Endothelial cell of umbilical vein (primary cell): ENCODE results near the gene MFAP2. TPM values are rescaled to one million over a fixed set of nuclear protein-coding genes. Genes with fewer than 3 reads are reported as not detected.
"Not testable (repeated sequence)": the region's sequence is repeated elsewhere in the genome, so short reads cannot be mapped to it uniquely, and the experiment has no call there.

ENCODE experiments used
- BruUV-seq: library from RNA; stranded (reverse); fragments of 400-500 nt; replicated peaks from 2 replicates; lab custom pipeline; 2021; lab: Mats Ljungman, UMichigan
- CTCF ChIA-PET: fragments of 300-600, 350-600 bp; sonication (Branson Sonifier 250); formaldehyde crosslinking; loops from one replicate; lab custom pipeline; 2021; ENCODE audit warnings: antibody characterized with exemption, inconsistent platforms; lab: Charles Lee
- POLR2A ChIA-PET: fragments of 300-600, 350-600 bp; sonication (Branson Sonifier 250); formaldehyde crosslinking; loops from one replicate; lab custom pipeline; 2021; ENCODE audit warnings: antibody characterized with exemption, inconsistent platforms; lab: Charles Lee
- DNase-seq: peaks from one replicate; pipeline ENCODE4 v3.0.0-alpha.2; 2011; ENCODE audit warnings: low read depth, low spot score
- FAIRE-seq: peaks from 2 replicates; lab custom pipeline; 2011; peaks lifted over from hg19 to GRCh38; lab: Jason Lieb, UNC
- H2AFZ ChIP-seq: 2 replicates; pipeline ENCODE4 v1.6.0; 2012; ENCODE audit warnings: low read depth, low read length, control low read depth, inconsistent platforms
- H3K27ac ChIP-seq: 2 replicates; pipeline ENCODE4 v1.5.1; 2011; ENCODE audit warnings: low read depth, mild to moderate bottlenecking, control low read depth, low read length, moderate library complexity; ENCODE audit not compliant: insufficient read depth
- H3K27me3 ChIP-seq, 2 experiments: 2 replicates each; pipeline versions ENCODE4 v1.6.0 to v1.6.1; 2011; ENCODE audit warnings: low read length in 2 of 2, mixed read lengths in 1 of 2; ENCODE audit not compliant: control insufficient read depth in 2 of 2, insufficient read depth in 2 of 2
- H3K36me3 ChIP-seq, 2 experiments: 2 replicates in 1 of 2; 3 replicates in 1 of 2; pipeline ENCODE4 v1.5.1; 2011; ENCODE audit warnings: low read length in 2 of 2, mild to moderate bottlenecking in 1 of 2, moderate library complexity in 1 of 2; ENCODE audit not compliant: control insufficient read depth in 2 of 2, insufficient read depth in 2 of 2; ENCODE audit errors: extremely low read depth in 1 of 2
- H3K4me1 ChIP-seq: 3 replicates; pipeline ENCODE4 v1.5.1; 2011; ENCODE audit warnings: mild to moderate bottlenecking, low read length; ENCODE audit not compliant: control insufficient read depth, insufficient read depth; ENCODE audit errors: extremely low read depth
- H3K4me2 ChIP-seq: 2 replicates; pipeline ENCODE4 v1.6.1; 2011; ENCODE audit warnings: low read length, control low read depth, mixed read lengths; ENCODE audit not compliant: insufficient read depth
- H3K4me3 ChIP-seq, 3 experiments: fragments of 200-600 bp in 1 of 3; sonication (generic), shearing (Covaris generic) in 1 of 3; replicated peaks in 1 of 3; 2 replicates each; pipeline ENCODE4 v1.5.1; 2011 to 2016; ENCODE audit warnings: control low read depth in 3 of 3, low read length in 3 of 3, mild to moderate bottlenecking in 2 of 3, inconsistent platforms in 1 of 3, low read depth in 1 of 3, moderate library complexity in 1 of 3; ENCODE audit not compliant: insufficient read depth in 1 of 3
- H3K79me2 ChIP-seq: 2 replicates; pipeline ENCODE4 v1.6.0; 2012; ENCODE audit warnings: low read length, inconsistent platforms; ENCODE audit not compliant: control insufficient read depth, insufficient read depth
- H3K9ac ChIP-seq: replicated peaks from 2 replicates; pipeline ENCODE3; 2011; ENCODE audit warnings: low read length, control low read depth; ENCODE audit not compliant: insufficient read depth; ENCODE audit errors: extremely low read depth
- H3K9me1 ChIP-seq: replicated peaks from 3 replicates; pipeline ENCODE4 v1.6.0; 2011; ENCODE audit warnings: mild to moderate bottlenecking, low read length; ENCODE audit not compliant: control insufficient read depth, insufficient read depth; ENCODE audit errors: extremely low read depth
- H3K9me3 ChIP-seq: replicated peaks from 2 replicates; pipeline ENCODE4 v1.5.1; 2012; ENCODE audit warnings: low read length, inconsistent platforms; ENCODE audit not compliant: control insufficient read depth, insufficient read depth
- H4K20me1 ChIP-seq: replicated peaks from 2 replicates; pipeline ENCODE3; 2011; ENCODE audit warnings: mild to moderate bottlenecking, low read length; ENCODE audit not compliant: control insufficient read depth, insufficient read depth; ENCODE audit errors: extremely low read depth
- EZH2 ChIP-seq: IDR thresholded peaks from 2 replicates; pipeline ENCODE4 v1.6.1; 2012; ENCODE audit warnings: borderline replicate concordance, low read depth, mild to moderate bottlenecking, moderate library complexity, low read length, inconsistent platforms; ENCODE audit not compliant: severe bottlenecking
- GATA2 ChIP-seq: IDR thresholded peaks from 2 replicates; pipeline ENCODE4 v1.7.0; 2011; ENCODE audit warnings: low read depth, mild to moderate bottlenecking, moderate library complexity, mixed read lengths, low read length; ENCODE audit not compliant: insufficient read length, insufficient read depth
- MYC ChIP-seq: IDR thresholded peaks from one replicate; pipeline ENCODE4 v1.6.1; 2011; ENCODE audit warnings: mild to moderate bottlenecking, low read depth, low read length
- dilution Hi-C: fragments of 300-500 bp; cut with MboI; formaldehyde crosslinking; loops from one replicate; pipeline ENCODE4 v1.15.0; 2019; ENCODE audit warnings: low sequenced_read_pairs; ENCODE audit not compliant: extremely low pct_ligation_motif_present
- intact Hi-C: fragments of 100-400 bp; cut with micrococcal nuclease; formaldehyde crosslinking; loops from one replicate; pipeline ENCODE4 v1.10.0; 2022
- polyA plus RNA-seq, 4 experiments: library from polyadenylated mRNA; depleted of rRNA in 3 of 4; stranded (reverse) in 3 of 4; unstranded in 1 of 4; fragments of >200 nt; gene quantifications; 2 replicates each; pipeline versions ENCODE4 v1.2.1 to v1.2.3, GENCODE V29; 2011 to 2012; ENCODE audit warnings: missing spikeins in 1 of 4
- total RNA-seq: library from RNA; stranded (reverse); gene quantifications from 2 replicates; pipeline ENCODE4 v1.2.3, GENCODE V29; 2021
- TF ChIP-seq, protein P1 (sequence below): IDR thresholded peaks from 2 replicates; pipeline ENCODE4 v1.6.1; 2011; ENCODE audit not compliant: insufficient read depth, insufficient read length

Gene MFAP2
- total and polyA plus RNA-seq, 2 donors (not counting 3 experiments of a cell fraction or from before 2014, with no cell fraction given), result 37.9 to 138 TPM

DNA sequence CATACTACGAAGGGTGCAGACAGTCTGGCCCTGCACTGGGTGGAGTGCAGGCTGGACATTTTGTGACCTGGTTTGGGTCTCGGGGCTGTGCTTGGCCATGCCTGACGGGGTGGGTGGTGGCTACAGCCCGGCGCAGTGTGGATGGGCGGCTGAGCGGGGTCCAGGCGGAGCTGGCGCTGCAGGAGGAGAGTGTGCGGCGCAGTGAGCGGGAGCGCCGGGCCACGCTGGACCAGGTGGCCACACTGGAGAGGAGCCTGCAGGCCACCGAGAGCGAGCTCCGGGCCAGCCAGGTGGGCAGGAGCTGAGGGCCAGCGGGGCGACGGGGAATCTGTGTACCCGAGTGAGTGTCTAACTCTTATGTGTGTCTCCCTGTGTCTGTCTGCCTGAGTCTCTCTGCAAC is 14.1 kb downstream of the MFAP2 start:
- Histone ChIP-seq H3K4me3 (no peak overlapping the region), H3K27ac (no peak overlapping the region), H3K36me3 (peaks cover 0 to 8% of the 10 kb centered on the region in 2 experiments), H3K27me3 (no peaks in the 10 kb centered on the region), H3K79me2 (no peaks in the 10 kb centered on the region), H4K20me1 (no peaks in the 10 kb centered on the region), H3K9me1 (no peaks in the 10 kb centered on the region), H3K4me1 (peaks cover 11% of the 10 kb centered on the region), H2AFZ (no peak overlapping the region), H3K9ac (no peak overlapping the region), H3K4me2 (no peak overlapping the region), H3K9me3 (no peaks in the 10 kb centered on the region)
- ChIA-PET POLR2A (interaction anchor here (1.8 kb wide), 1 partner anchor 19 kb away, joined by 8 read pairs; no protein-coding TSS in a partner anchor), CTCF (interaction anchor here (1.1 to 3.1 kb wide), 4 partner anchors 14 to 80 kb away, joined by 3 to 25 read pairs (median 8); partner anchors contain the start of gene MFAP2)
- intact Hi-C loops (no loop called here), dilution Hi-C loops (no loop called here)
- FAIRE-seq (no peak), DNase-seq (no peak)
- BruUV-seq, result no TSS peak
- TF ChIP-seq GATA2, result no peak

DNA sequence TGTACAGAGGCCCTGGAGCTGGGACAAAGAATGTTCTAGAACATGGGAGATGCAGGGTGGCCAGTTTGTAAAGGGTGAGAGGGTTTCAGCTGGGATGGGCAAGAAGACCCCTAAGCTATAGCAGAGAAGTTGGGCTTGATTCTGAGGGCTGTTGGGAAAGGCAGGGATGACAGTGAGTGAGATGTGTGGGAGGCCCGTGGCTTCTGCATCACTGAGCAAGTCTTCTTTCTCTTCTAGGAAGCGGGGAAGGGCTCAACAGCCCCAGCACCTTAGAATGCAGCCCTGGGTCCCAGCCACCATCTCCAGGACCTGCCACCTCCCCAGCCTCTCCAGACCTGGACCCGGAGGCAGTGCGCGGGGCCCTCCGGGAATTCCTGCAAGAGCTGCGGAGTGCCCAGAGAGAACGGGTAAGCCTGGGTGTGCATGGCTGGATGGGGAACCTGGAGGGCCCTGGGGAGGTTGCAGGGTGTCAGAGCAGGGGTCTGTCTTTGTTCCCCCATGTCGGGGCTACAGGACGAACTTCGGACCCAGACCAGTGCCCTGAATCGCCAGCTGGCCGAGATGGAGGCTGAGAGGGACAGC is 14.8 kb downstream of the MFAP2 start:
- no peak for DNase-seq
- no peaks in the 10 kb centered on the region for H3K79me2 ChIP-seq
- no peaks in the 10 kb centered on the region for H3K9me3 ChIP-seq

DNA sequence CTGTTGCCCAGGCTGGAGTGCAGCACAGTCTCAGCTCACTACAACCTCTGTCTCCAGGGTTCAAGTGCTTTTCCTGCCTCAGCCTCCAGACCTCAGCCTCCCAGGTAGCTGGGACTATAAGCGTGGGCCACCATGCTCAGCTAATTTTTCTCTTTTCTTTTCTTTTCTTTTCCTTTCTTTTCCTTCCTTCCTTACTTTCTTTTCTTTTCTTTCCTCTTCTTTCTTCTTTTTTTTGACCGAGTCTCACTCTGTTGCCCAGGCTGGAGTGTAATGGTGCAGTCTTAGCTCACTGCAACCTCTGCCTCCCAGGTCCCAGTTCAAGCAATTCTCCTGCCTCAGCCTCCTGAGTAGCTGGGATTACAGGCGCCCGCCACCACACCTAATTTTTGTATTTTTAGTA is 16.3 kb downstream of the MFAP2 start:
- POLR2A ChIA-PET, H3K4me2 ChIP-seq, H3K27ac ChIP-seq, H3K9me3 ChIP-seq, DNase-seq, H3K9me1 ChIP-seq, H4K20me1 ChIP-seq, H3K36me3 ChIP-seq, H3K79me2 ChIP-seq, dilution Hi-C loops, intact Hi-C loops, H2AFZ ChIP-seq, H3K9ac ChIP-seq, FAIRE-seq, H3K27me3 ChIP-seq, H3K4me3 ChIP-seq, BruUV-seq: not testable (repeated sequence)
- CTCF ChIA-PET, result interaction anchor here (0.8 to 2.3 kb wide), 6 partner anchors 14 to 82 kb away, joined by 3 to 14 read pairs (median 3); no protein-coding TSS in a partner anchor
- H3K4me1 ChIP-seq, result peaks cover 11% of the 10 kb centered on the region

More for the DNA sequence above, 14.8 kb downstream of the MFAP2 start:
- no peak overlapping the region for H2AFZ ChIP-seq
- peaks cover 11% of the 10 kb centered on the region for H3K4me1 ChIP-seq
- no TSS peak for BruUV-seq
- no peak overlapping the region for H3K4me3 ChIP-seq
- ChIA-PET POLR2A (no interaction called here), CTCF (interaction anchor here (1.4 to 3.1 kb wide), 4 partner anchors 15 to 81 kb away, joined by 4 to 25 read pairs (median 13); partner anchors contain the start of gene MFAP2)
- H4K20me1 ChIP-seq, result no peaks in the 10 kb centered on the region
- H3K27ac ChIP-seq, result no peak overlapping the region
- TF ChIP-seq MYC (no peak), EZH2 (no peak)
- TF ChIP-seq, protein P1, sequence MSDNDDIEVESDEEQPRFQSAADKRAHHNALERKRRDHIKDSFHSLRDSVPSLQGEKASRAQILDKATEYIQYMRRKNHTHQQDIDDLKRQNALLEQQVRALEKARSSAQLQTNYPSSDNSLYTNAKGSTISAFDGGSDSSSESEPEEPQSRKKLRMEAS, result no peak
- H3K9me1 ChIP-seq, result no peaks in the 10 kb centered on the region
- H3K36me3 ChIP-seq, result peaks cover 0 to 8% of the 10 kb centered on the region in 2 experiments
- no peaks in the 10 kb centered on the region for H3K27me3 ChIP-seq
- intact Hi-C loops, result no loop called here
- dilution Hi-C loops, result no loop called here
- no peak for FAIRE-seq
- no peak overlapping the region for H3K4me2 ChIP-seq
- H3K9ac ChIP-seq, result no peak overlapping the region
